ENCODE data around the gene SOX12.
"Not testable (repeated sequence)": the region's sequence is repeated elsewhere in the genome, so short reads cannot be mapped to it uniquely, and the experiment has no call there.

Gene SOX12

DNA sequence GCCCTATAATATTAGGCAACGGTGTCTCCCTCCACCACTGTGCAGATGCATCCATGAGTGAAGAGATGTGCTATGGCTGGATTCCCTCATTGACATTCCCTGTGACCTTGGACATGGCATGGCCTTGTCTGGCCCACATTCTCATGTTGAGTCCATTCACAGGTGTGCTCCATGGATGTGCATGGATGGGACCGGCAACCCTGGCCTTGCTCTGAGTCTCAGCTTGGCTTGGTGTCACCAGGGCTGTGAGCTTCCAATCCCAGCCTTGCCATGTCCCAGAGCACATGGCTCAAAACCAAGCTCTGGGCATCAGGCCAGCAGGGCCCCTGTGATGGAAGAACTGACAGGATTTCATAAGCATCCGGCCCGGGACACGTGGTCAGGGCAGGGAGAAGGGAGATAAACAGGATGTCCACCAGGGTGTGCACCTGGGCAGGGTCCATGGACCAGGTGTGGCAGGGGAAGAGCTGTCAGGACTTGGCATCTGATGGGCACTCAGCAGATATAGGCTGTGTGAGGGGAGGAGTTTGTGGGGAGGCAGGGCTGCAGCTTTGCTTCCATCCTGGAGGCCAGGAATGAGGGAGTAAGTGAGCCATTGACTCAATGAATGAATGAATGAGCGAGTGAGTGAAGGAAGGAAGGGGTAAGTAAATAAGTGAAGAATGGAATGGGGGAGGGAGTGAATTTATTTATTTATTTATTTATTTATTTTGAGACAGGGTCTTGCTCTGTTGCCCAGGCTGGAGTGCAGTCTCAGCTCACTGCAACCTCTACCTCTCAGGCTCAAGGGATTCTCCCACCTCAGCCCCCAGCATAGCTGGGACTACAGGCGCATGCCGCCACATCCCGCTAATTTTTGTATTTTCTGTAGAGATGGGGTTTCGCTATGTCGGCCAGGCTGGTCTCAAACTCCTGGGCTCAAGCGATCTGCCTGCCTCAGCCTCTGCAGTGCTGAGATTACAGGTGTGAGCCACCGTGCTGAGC lies 37.2 kb downstream of the SOX12 start:
- DNase-seq (ENCODE audit: low read depth): peak; percentile 85

DNA sequence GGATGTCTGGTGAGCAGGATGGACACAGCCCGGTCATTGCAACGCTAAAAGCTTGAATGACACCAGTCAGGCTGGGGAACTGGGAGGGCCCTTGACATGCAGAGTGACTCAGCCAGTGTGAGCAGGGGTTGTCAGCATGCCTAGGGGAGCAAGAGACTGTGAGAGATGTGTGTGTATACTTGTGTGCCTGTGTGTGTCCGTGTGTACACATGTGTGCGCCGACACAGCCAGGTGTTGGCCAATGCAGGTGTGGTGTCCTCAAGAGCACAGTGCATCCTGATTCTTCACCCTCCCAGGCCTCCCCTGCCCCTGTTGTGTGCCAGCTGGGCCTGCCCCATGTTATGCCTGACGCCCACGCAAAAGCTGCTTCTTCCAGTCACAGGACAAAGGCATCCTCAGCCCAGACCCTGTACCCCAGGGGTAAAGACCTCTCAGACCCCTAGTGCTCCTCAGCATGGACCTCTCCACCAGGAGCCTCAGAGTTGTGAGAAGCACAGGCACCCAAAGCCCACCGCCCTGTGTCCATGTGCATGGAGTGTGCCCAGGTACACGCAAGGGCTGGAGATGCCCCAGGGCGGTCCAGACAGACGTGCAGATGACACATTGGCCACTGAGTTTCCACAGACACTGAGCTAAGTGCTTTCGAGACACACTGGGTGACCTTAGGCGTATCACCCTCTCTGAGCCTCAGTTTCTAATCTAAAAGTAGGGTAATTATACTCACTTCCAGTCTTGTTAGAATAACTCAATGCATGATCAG lies 38.1 kb downstream of the SOX12 start:
- no peak for DNase-seq (ENCODE audit: low read depth)

DNA sequence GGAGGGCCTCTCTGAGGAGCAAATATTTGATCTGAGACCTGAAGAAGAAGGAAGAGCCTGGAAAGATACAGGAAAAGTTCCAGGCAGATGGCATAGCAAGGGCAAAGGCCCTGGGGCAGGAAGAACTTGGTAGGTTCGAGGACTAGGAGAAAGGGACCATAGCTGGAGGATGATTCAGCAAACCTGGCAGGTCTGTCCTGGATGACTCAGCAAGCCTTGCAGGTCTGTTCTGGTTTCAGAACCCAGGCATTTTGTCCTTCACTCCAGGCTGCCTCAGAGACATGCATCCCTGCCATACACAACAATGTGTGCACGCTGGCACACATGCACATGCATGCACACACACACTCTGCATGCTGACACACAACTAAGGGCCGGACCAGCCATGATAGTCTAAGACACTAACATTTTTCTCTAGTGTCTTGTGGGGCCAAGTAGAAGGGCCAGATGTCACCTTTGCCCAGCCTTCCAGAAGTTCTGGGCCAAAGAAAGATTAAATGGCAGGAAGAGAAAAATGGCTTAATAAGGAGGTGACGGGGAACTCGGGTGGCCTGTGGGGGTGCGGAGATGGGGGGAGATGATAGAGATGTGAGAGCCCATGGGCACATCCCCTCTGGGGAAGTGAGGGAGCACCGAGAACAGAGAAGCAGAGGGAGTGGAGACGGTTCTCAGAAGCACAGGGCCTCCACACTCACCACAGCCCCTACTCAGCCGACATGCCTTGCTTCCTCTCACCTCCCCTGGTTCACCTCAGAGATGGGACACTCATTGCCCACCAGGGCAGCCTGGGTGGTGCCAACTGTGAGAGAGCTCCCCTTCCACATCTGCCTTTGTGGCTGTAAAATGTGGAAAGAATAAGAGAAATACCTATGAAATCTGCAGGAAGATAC lies 39.8 kb downstream of the SOX12 start:
- DNase-seq (ENCODE audit: low read depth): no peak

DNA sequence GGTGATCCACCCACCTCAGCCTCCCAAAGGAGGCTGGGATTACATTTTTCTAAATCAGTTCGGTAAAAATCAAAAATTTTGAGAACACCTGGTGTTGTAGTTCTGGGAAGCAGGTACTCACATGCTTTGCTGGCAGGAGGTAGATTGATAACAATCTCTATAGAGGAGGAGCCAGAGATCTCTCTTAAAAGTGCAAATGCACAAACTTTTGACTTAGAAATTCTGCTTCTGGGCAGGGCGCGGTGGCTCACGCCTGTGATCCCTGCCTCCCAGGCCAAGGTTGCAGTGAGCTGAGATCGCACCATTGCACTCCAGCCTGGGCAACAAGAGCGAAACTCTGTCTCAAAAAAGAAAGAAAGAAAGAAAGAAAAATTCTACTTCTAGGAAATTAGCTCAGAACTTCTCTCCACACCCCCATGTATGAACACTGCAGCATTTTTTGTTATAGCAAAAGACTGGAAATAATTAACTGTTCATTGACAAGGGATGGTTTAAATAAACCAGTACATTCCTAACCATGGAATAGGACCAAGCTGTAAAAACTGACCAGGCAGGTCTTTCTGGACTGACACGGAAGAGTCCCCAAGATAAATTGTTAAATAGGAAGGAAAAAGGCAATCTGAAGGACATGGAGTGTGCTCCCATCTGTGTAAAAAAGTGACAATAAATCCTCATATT lies 40.8 kb downstream of the SOX12 start:
- DNase-seq (ENCODE audit: low read depth): no peak

DNA sequence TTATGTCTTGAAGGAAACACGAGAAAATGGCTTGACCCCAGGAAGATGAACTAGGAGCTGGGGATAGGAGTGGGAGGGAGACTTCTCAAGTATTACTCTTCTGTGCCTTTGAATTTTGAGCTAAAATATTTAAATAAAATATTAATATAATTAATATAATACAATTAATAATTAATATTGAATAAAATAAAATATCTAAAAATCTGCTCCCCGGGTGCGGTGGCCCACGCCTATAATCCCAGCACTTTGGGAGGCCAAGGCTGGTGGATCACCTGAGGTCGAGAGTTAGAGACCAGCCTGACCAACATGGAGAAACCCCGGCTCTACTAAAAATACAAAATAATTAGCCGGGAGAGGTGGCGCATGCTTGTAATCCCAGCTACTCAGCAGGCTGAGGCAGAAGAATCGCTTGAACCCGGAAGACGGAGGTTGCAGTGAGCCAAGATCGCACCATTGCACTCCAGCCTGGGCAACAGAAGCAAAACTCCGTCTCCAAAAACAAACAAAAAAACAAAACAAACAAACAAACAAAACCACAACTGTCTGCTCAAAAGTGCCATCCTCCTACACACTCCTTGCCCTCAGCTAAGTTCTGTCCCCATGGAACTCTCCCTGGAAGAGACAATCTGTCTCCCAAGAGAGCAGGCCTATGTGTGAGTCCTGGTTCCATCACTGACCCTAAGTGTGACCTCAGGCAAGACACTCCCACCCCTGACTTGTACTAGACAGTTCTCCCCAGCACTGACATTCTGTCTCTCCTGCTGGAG lies 41.5 kb downstream of the SOX12 start:
- no peak for DNase-seq (ENCODE audit: low read depth)

DNA sequence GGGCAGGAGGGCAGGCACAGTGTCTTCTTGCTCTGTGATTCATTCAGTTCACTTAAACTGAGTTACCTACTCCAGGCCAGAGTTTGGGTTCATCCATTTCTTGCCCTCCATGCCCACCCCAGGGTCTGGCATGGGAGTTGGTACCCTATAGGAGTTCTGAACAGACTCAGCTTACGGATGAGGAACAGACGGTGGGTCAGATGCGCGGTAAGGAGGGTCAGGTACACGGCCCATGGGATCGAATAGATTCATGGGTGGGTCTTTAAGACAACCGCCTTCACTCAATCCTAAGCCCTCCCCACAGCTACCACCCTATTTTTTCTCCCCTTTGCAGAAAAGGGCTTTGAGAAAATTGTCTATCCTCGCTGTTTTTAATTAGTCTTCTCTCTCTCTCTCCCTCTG lies 42.1 kb downstream of the SOX12 start:
- DNase-seq (ENCODE audit: low read depth): no peak

DNA sequence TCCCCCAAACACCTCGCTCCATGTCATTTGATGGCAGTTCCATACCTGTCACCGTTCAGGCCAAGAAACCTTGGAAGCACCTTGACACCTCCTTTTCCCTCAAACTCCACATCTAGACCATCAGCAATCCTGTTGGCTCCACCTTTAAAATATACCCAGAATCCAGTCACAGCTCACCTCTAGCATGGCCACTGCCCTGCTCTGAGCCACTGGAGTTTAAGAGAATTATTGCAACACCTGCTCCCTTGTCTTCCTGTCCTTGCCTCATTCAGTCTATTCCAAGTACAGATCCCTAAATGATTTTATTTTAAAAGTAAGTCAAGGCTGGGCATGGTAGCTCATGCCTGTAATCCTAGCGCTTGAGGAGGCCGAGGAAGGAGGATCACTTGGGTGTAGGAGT lies 43.6 kb downstream of the SOX12 start:
- DNase-seq (ENCODE audit: low read depth): no peak

DNA sequence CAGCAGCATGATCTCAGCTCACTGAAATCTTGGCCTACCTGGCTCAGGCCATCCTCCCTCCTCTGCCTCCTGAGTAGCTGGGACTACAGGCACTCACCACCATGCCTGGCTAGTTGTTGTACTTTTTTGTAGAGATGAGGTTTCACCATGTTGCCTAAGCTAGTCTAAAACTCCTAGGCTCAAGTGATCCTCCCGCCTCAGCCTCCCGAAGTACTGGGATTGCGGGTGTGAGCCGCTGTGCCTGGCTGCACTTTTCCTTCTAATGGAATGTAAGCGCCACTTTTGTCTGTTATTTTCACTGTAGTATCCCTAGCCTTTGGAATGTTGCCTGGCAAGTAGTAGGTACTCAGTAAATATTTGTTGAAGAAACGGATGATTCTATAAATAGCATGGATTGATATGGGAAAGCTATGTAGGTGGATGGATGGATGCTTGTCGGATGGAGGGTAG lies 44.8 kb downstream of the SOX12 start:
- no peak for DNase-seq (ENCODE audit: low read depth)

DNA sequence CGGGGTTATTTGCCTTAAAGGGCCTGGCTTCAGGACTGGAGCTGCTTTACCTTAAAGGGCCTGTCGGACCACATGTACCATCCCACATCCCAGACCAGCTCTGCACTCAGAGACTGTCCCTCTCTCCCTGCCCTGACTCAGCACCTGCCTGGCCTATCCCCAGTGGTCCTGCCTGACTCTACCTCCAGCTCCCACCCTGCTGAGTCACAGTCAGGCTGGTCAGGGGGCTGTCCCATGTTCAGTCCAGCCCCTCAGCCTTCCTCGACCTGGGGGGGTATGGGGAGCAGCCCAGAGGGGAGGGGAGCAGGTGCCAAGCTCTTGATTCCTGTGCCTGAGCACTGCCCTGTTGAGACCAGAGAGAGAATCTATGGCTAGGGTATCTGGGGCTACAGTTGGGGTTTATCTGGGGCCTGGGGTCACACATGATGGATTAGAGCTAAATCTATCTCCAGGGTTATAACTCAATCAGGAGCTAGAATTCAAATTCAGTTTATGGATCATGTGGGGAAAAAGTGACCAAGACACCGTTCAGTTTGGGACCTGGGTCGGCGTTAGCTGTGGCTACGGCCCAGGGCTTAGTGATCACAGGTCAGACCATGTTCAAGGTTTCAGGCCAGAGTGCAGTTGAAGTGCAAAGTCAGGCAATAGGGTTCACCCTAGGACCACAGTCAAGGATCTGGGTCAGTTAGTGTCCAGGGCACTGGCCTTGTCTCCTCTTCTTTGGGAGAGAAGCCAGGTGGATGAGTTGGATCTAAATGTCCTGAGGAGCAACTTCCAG lies 45.8 kb downstream of the SOX12 start:
- no peak for DNase-seq (ENCODE audit: low read depth)

DNA sequence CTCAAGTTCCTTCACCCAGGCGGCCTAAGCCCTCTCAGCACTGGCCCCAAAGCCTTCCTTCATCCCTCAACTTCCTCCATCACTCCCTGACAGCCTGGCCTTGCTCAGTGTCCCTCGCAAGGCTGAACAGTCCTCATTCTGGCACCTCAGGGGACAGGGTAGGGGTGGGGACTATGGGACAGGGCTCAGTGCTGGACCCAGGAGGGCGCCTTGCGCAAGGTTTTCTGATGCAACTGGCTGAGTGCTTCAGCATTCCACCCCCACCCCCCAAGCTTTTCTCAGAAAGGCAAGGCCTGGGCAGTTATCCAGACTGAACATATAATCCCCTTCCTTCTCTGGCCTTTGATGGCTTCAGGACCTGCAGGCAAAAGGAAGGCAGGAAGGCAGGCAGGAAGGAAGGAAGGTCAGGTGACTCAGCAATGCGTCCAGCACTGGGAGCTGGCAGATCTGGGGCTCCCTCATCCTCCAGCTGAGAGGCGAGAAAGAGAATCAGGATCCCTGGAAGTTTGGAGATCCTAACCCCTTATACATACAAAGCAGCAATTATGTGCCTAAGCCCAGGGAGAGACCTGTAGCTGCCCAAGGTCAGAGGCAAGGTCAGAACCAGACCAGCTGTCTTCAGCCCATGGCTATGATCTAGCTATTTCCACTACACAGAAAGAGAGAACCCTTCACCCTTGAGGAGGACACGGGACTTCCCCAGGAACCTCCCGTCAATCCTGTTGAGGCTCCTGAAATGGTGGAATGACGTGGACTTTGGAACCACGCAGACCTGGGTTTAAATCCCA lies 46.6 kb downstream of the SOX12 start:
- peak; percentile 95 for DNase-seq (ENCODE audit: low read depth)

DNA sequence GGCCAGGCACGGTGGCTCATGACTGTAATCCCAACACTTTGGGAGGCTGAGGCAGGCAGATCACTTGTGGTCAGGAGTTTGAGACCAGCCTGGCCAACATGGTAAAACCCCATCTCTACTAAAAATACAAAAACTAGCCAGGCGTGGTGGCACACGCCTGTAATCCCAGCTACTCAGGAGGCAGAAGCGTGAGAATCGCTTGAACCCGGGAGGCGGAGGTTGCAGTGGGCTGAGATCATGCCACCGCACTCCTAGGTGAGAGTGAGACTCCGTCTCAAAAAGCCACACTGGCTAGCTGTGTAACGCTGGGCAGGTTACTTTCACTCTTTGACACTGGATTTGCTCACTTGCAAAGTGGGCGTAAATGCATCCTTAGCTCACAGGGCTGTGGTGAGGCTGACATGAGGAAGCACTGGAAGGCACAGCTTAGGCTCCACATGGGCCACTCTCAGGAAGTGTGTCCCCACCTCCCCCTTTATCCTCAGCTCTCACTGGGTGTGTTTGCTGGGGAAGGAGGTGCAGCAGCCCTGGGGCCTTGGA lies 47.3 kb downstream of the SOX12 start:
- DNase-seq (ENCODE audit: low read depth): not testable (repeated sequence)

DNA sequence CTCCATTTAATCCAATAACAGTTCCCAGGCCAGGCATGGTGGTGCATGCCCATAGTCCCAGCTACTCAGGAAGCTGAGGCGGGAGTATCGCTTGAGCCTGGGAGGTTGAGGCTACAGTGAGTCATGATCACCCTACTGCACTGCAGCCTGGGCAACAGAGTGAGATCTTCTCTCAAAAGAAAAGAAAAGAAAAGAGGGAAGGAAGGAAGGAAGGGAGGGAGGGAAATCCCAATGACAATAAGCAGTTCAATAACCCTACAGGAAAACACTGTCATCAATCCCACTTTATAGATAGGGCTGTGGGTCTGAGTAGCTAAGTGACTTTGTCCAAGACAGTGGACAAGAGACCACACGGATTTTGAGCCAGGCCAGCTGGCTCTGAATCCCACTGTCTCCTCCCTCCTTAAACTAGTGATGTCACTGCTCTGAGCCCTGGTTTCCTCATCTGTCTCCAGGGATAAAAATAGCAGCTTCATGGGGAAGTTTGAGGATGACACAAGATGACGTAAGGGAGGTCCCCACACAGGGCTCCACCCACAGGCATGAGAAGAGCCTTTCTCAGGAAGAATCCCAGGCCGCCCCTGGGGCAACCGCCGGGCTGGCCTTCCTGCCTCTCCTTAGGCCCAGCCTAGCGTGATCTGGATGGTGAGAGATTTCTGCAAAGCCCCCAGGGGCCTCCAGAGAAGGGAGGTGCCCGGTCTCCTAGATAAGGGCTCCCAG lies 48.0 kb downstream of the SOX12 start:
- DNase-seq (ENCODE audit: low read depth): peak; percentile 77

DNA sequence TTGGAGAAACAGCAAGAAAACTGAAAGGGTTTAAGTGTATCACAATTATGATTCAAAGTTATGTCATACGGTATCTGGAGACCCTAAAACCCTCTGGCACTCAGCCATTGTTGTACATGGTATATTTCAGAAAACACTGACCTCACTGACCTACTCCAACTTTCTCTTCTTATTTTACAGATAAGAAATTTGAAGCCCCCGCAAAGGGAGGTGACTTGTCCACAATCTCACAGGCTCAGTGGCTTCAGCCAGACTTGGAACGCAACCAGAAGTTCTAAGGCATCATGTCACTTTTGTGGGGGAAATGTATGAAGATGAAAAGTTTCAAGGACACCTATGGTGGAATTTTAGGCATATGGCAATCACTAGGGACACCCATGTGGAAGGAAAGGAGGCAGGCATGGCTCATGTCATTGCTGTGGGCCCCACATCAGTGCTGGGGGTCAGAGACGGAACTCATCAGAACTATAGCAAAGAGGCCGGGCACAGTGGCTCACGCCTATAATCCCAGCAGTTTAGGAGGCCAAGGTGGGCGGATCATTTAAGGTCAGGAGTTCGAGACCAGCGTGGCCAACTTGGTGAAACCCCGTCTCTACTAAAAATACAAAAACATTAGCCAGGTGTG lies 50.0 kb downstream of the SOX12 start:
- no peak for DNase-seq (ENCODE audit: low read depth)

DNA sequence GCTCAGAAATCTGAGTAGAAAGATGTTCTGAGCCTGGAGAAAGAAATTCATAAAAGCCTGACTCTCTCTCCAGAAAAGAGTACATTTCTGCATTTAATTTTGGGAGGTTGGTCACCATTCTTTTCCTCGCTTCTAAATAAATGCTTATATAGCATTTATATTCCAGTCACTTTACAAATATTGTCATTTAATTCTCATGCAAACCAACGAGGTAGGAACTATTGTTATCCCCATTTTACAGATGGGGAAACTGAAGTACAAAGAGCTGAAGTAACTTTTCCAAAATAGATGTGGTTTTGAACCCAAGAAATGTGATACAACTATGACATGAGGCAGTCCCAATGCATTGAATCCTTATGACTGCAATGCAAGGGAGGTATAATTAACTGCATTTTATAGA lies 50.7 kb downstream of the SOX12 start:
- DNase-seq (ENCODE audit: low read depth): no peak

DNA sequence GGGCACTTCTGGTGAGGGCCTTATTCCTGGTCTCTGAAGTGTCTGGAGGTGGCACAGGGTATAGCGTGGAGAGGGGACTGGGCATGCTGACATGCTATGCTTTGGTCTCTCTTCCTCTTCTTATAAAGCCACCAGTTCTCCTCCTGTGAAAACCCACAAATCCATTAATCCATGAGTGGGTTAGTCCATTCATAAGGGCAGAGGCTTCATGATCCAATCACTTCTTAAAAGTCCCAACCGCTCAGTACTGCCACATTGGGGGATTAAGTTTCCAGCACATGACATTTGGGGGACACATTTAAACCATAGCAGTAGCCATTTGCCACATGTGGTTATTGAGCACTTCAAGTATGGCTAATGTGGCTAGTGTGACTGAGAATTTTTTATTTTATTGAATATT lies 51.4 kb downstream of the SOX12 start:
- no peak for DNase-seq (ENCODE audit: low read depth)

DNA sequence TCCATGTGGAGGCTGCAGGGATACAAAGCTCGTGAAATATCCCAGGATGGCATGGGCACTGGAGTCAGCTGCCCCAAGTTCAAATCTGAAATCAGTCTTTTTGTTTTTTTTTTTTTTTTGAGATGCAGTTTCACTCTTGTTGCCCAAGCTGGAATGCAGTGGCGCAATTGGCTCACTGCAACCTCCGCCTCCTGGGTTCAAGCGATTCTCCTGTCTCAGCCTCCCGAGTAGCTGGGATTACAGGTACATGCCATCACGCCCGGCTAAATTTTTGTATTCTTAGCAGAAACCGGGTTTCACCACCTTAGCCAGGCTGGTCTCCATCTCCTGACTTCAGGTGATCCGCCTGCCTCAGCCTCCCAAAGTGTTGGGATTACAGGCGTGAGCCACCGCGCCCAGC lies 52.2 kb downstream of the SOX12 start:
- DNase-seq (ENCODE audit: low read depth): not testable (repeated sequence)

DNA sequence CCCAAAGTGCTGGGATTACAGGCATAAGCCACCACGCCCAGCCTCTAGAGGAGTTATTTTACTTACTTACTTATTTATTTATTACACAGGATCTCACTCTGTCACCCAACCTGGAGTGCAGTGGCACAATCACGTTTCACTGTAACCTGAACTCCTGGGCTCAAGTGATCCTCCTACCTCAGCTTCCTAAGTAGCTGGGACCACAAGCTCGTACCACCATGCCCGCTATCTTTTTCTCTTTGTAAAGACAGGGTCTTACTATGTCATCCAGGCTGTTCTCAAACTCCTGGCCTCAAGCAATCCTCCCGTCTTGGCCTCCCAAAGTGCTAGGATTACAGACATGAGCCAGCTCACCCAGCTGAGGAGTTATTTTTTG lies 53.6 kb downstream of the SOX12 start:
- DNase-seq (ENCODE audit: low read depth): no peak

All from fibroblast of the conjunctiva (primary cell).